Osteoblast (primary cell): ENCODE results near the gene ST3GAL6. TPM values are rescaled to one million over a fixed set of nuclear protein-coding genes. Genes with fewer than 3 reads are reported as not detected.

Experiments
- DNase-seq: peaks from one replicate; pipeline ENCODE4 v3.0.0; 2011; ENCODE audit warnings: low spot score, mixed read lengths; ENCODE audit not compliant: insufficient read length; ENCODE audit errors: missing footprints
- H2AFZ ChIP-seq: 2 replicates; pipeline ENCODE4 v1.6.0; 2011; ENCODE audit warnings: mild to moderate bottlenecking, low read length
- H3K27ac ChIP-seq: 2 replicates; pipeline ENCODE4 v1.5.1; 2011; ENCODE audit warnings: mild to moderate bottlenecking, low read depth, low read length, moderate library complexity
- H3K27me3 ChIP-seq: 2 replicates; pipeline ENCODE4 v1.6.0; 2012; ENCODE audit warnings: mild to moderate bottlenecking, control low read depth, inconsistent platforms, low read length, moderate library complexity; ENCODE audit not compliant: insufficient read depth
- H3K36me3 ChIP-seq: 2 replicates; pipeline ENCODE4 v1.5.1; 2011; ENCODE audit warnings: mild to moderate bottlenecking, low read length, control low read depth, moderate library complexity; ENCODE audit not compliant: insufficient read depth
- H3K4me1 ChIP-seq: 2 replicates; pipeline ENCODE4 v1.5.1; 2011; ENCODE audit warnings: mild to moderate bottlenecking, low read length, control low read depth, moderate library complexity; ENCODE audit not compliant: insufficient read depth
- H3K4me2 ChIP-seq: 2 replicates; pipeline ENCODE4 v1.6.0; 2011; ENCODE audit warnings: mild to moderate bottlenecking, low read length; ENCODE audit not compliant: insufficient read depth
- H3K4me3 ChIP-seq: fragments of 200-600 bp; sonication (generic); 3 replicates; pipeline ENCODE4 v1.5.1; 2012; ENCODE audit warnings: mild to moderate bottlenecking, low read length, inconsistent platforms; ENCODE audit not compliant: insufficient read depth
- H3K79me2 ChIP-seq: 2 replicates; pipeline ENCODE4 v1.6.0; 2012; ENCODE audit warnings: mild to moderate bottlenecking, low read length, control low read depth, inconsistent platforms; ENCODE audit not compliant: insufficient read depth
- H3K9me3 ChIP-seq: 2 replicates; pipeline ENCODE4 v1.5.1; 2011; ENCODE audit warnings: low read depth, low read length, control low read depth
- H4K20me1 ChIP-seq: 2 replicates; pipeline ENCODE4 v1.6.0; 2012; ENCODE audit warnings: mild to moderate bottlenecking, low read length, control low read depth; ENCODE audit not compliant: insufficient read depth
- total RNA-seq: library from RNA; depleted of rRNA; stranded (reverse); fragments of >200 nt; gene quantifications from 2 replicates; pipeline ENCODE4 v1.2.3, GENCODE V29; 2012
- TF ChIP-seq, protein P1 (sequence below): IDR thresholded peaks from 2 replicates; pipeline ENCODE4 v1.5.1; 2011; ENCODE audit warnings: mild to moderate bottlenecking, low read depth, low read length, moderate library complexity; ENCODE audit errors: extremely low read depth

The ST3GAL6 gene
- total RNA-seq, 1 donor = 2.2 TPM

DNA sequence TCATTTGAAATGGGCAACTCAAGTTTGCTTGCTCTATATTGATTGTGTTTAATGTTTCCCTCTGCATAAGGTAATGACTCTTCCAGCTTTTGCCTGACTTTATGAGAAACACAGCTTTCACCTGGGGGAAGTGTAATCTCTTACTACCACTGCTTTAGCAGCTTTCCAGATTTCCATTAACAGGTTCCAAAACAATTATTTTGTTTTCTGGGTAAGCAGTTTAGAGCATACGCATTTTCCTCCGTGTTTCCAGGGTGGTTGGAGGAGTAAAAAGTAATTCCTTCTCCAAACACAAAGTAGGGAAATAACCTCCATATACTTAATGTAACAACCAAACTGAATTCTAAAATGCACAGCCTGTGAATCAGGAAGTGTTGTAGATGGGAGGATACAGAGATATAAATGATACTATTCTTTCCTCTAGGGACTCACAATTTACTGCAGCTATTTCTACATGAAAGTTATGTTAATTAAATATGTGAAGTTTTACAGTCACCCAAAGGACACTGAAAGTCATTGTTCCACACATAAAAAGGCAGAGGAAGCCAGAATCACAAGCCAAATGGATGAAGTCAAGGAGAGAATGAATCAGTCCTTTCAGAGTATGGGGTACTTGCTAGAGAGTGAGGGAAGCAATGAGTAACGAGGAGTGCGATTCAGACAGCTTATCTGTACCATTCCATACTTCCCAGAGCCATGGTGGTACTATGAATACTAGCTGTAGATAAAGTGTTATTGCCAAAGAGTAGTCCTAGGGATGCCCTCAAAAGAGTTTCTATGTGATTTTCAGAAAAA lies 16.6 kb downstream of the ST3GAL6 start:
- peaks cover 63% of the 10 kb centered on the region for H3K4me1 ChIP-seq
- H3K4me3 ChIP-seq = no peak overlapping the region
- DNase-seq = no peak
- no peaks in the 10 kb centered on the region for H3K79me2 ChIP-seq
- no peaks in the 10 kb centered on the region for H3K27me3 ChIP-seq
- no peaks in the 10 kb centered on the region for H4K20me1 ChIP-seq
- no peak overlapping the region for H2AFZ ChIP-seq
- H3K36me3 ChIP-seq = no peaks in the 10 kb centered on the region
- H3K4me2 ChIP-seq = peak overlapping the region; percentile 61
- TF ChIP-seq, protein P1, sequence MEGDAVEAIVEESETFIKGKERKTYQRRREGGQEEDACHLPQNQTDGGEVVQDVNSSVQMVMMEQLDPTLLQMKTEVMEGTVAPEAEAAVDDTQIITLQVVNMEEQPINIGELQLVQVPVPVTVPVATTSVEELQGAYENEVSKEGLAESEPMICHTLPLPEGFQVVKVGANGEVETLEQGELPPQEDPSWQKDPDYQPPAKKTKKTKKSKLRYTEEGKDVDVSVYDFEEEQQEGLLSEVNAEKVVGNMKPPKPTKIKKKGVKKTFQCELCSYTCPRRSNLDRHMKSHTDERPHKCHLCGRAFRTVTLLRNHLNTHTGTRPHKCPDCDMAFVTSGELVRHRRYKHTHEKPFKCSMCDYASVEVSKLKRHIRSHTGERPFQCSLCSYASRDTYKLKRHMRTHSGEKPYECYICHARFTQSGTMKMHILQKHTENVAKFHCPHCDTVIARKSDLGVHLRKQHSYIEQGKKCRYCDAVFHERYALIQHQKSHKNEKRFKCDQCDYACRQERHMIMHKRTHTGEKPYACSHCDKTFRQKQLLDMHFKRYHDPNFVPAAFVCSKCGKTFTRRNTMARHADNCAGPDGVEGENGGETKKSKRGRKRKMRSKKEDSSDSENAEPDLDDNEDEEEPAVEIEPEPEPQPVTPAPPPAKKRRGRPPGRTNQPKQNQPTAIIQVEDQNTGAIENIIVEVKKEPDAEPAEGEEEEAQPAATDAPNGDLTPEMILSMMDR = no peak
- H3K9me3 ChIP-seq = no peaks in the 10 kb centered on the region
- H3K27ac ChIP-seq = peak overlapping the region; percentile 84

DNA sequence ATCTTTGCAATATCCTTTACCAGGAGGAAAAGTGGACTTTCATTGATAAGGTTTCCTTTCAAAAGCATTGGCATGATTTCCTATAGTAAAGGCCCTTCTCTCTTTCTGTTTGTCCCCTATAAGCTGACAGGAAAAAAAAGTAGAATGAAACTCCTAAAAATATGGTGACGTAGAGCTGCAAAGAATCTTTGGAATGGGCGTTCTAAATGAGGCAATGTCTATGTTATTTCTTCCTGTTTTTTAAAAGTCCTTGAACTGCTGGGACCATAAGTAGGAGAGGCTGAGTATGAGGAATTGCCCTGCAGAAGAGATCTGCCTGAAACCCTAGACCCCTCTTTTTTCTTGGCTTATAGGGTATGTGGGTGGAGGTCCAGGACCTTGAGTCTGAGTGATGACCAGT lies 17.2 kb downstream of the ST3GAL6 start:
- peak; percentile 4 for DNase-seq
- peaks cover 66% of the 10 kb centered on the region for H3K4me1 ChIP-seq
- H3K9me3 ChIP-seq = no peaks in the 10 kb centered on the region
- TF ChIP-seq, protein P1 = no peak
- H3K36me3 ChIP-seq = no peaks in the 10 kb centered on the region
- H3K4me3 ChIP-seq = no peak overlapping the region
- peak overlapping the region; percentile 61 for H3K4me2 ChIP-seq
- no peak overlapping the region for H2AFZ ChIP-seq
- H3K27ac ChIP-seq = peak overlapping the region; percentile 84
- no peaks in the 10 kb centered on the region for H3K79me2 ChIP-seq
- no peaks in the 10 kb centered on the region for H4K20me1 ChIP-seq
- H3K27me3 ChIP-seq = no peaks in the 10 kb centered on the region

GRCh38 chr3:98782824-98783500 lies 19.8 kb downstream of the ST3GAL6 start:
- Histone ChIP-seq H3K27me3 (no peaks in the 10 kb centered on the region), H3K4me2 (no peak overlapping the region), H2AFZ (no peak overlapping the region), H3K9me3 (no peaks in the 10 kb centered on the region), H3K36me3 (no peaks in the 10 kb centered on the region), H3K27ac (no peak overlapping the region), H3K79me2 (no peaks in the 10 kb centered on the region), H3K4me1 (peaks cover 73% of the 10 kb centered on the region), H4K20me1 (no peaks in the 10 kb centered on the region), H3K4me3 (no peak overlapping the region)
- DNase-seq = no peak
- TF ChIP-seq, protein P1 = no peak

- peak overlapping the region; percentile 65 for H3K27ac ChIP-seq
- TF ChIP-seq, protein P1 = no peak
- H3K4me2 ChIP-seq = peak overlapping the region; percentile 40
- DNase-seq = no peak
- no peaks in the 10 kb centered on the region for H3K9me3 ChIP-seq
- peaks cover 62% of the 10 kb centered on the region for H3K4me1 ChIP-seq
- H3K27me3 ChIP-seq = no peaks in the 10 kb centered on the region
- no peaks in the 10 kb centered on the region for H4K20me1 ChIP-seq
- H3K36me3 ChIP-seq = no peaks in the 10 kb centered on the region
- H3K79me2 ChIP-seq = no peaks in the 10 kb centered on the region
- no peak overlapping the region for H2AFZ ChIP-seq
- no peak overlapping the region for H3K4me3 ChIP-seq
These were observed 20.9 kb downstream of the ST3GAL6 start for GRCh38 chr3:98784042-98784441.
